ENCODE results near the gene GLS2.

- TF ChIP-seq CTCF (IDR thresholded peaks at IDR 0.05 in 8 of 11, conservative IDR thresholded peaks at IDR 0.05 in 3 of 11) (no peak), POLR2AphosphoS5 (IDR thresholded peaks at IDR 0.05) (no peak), POLR2A (IDR thresholded peaks at IDR 0.05) (no peak)
These were observed 417 bp downstream of the GLS2 start for GRCh38 chr12:56487448-56488040.
